GM19023 (cell line): Measurements from ENCODE around the gene OAS3.
A peak's percentile ranks its signal among the peaks of the same experiment; 100 is the strongest.
"Not testable (repeated sequence)": the region's sequence is repeated elsewhere in the genome, so short reads cannot be mapped to it uniquely, and the experiment has no call there.

Experiments
- ATAC-seq: cut with Tn5 transposase; IDR thresholded peaks from one replicate; pipeline ENCODE4 v1.9.1; 2021; ENCODE audit warnings: mild to moderate bottlenecking, moderate library complexity; ENCODE audit not compliant: unreplicated experiment

OAS3 gene

GRCh38 chr12:112937741-112938719 lies at the start of gene OAS3:
TSS of gene OAS3 (plus strand) at chr12:112938474. CDS start at chr12:112938531, 57 bp downstream.
- no peak for ATAC-seq

- no peak for ATAC-seq
Measured at GRCh38 chr12:112891093-112892024, 46.9 kb upstream of the OAS3 start.

GRCh38 chr12:112892856-112893255 lies 45.4 kb upstream of the OAS3 start:
- ATAC-seq = no peak

GRCh38 chr12:112894128-112894527 lies 44.1 kb upstream of the OAS3 start:
- ATAC-seq = no peak

GRCh38 chr12:112898380-112898779 lies 39.9 kb upstream of the OAS3 start:
- ATAC-seq = no peak

GRCh38 chr12:112900298-112901145 lies 37.8 kb upstream of the OAS3 start:
- no peak for ATAC-seq

GRCh38 chr12:112901271-112901670 lies 37.0 kb upstream of the OAS3 start:
- no peak for ATAC-seq

DNA sequence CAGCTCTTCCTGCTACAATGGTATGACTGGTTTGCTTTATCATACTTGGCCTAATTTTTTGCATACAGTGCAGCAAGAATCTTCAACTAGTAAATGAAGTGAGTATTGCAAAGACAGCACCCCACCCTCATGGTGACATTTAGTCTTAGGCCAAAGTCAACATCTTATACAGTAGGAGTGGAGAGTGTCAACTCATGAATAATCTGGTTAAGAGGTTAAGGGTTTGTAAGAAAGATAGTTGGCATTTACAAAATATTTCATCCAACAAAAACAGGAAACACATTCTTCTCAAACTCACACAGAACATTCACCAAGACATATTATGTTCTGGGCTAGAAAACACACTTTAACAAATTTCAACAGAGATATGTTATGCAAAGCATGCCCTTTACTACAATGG lies 33.7 kb upstream of the OAS3 start:
- ATAC-seq = no peak

DNA sequence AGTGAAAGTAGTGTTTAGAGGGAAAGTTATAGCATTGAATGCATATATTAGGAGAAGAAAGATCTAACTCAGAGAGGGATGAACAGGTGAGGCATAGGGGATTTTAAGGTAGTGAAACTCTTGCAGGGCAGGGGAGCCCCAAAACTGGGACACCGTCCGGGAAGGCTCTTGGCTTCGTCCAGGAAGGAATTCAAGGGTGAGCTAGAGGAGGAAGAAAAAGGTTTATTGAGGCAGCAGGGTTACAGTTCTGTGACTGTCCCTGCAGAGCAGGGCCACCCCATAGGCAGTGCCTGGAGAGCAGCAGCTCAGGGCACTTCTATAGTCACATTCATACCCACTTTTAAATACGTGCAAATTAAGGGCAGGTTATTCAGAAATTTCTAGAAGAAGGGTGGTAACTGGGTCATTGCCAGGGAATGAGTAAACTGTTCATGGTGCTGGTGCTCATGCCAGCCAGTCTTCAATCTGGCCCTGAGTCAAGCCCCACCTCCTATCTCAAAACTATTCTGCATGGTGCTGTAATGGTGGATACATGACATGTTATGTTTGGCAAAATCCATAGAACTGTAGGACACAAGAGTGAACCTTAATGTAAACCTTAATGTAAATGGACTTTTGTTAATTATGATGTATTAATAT lies 32.7 kb upstream of the OAS3 start:
- ATAC-seq = no peak

DNA sequence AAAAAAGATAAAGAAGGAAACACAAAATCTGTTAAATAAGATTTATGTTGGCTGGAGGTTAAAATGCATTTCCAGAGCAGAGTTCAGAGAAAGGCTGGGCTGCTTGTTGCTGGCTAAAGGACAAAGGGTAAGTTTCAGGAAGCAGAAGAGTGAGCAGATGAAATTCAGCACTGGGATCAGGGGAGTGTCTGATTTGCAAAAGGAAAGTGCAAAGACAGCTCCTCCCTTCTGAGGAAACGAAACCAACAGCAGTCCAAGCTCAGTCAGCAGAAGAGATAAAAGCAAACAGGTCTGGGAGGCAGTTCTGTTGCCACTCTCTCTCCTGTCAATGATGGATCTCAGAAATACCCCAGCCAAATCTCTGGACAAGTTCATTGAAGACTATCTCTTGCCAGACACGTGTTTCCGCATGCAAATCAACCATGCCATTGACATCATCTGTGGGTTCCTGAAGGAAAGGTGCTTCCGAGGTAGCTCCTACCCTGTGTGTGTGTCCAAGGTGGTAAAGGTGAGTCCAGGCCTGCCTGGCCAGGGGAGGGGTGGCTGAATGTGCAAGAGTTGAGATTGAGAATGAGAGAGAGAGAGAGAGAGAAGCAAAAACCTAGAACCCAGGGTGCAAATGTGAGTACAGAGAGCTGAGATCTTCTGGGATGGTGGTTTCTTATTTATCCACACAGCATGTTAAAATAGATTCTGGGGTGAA lies 31.4 kb upstream of the OAS3 start, which contains the start of gene OAS1:
Gene OAS1, plus strand, starts transcription at position 251 of the 703 bp plus-strand sequence. Its CDS starts 78 bp downstream, at position 329.
- ATAC-seq = peak; percentile 77

DNA sequence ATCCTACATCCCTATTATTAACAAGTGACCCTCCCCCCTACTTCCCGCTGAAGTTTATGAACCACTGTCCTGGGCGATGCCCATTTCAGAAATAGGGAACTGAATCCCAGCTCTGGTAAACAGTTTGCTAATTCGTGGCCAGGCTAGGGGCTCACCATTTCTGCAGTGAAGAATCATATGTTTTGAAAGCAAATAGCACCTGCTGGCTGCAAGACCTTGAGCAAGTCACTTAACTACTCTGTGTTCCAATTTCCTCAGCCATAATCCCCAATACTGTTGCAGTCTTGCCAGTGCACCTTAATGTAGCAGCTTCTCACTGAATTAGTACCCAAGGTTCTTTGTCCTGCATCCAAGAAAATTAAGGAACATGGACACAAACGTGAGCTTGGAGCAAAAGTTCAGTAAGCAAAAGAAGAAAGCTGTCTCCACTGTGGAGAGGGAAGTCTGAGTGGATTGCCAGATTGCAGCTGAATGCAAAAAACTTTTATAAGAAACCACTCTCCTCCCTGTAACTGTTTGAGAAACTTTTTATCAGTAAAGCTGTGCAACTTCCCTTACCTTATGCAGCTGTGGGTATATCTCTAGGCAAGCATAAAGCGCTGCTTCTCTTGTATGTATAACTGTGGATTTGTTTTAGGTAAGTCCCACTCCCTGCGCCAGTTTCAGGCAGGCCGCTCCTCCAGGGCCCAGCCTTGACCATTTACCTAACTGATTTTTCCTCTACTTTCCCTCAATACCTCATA lies 30.7 kb upstream of the OAS3 start:
- ATAC-seq = peak; percentile 37

- ATAC-seq = no peak
Measured at GRCh38 chr12:112908548-112908947, 29.7 kb upstream of the OAS3 start.

DNA sequence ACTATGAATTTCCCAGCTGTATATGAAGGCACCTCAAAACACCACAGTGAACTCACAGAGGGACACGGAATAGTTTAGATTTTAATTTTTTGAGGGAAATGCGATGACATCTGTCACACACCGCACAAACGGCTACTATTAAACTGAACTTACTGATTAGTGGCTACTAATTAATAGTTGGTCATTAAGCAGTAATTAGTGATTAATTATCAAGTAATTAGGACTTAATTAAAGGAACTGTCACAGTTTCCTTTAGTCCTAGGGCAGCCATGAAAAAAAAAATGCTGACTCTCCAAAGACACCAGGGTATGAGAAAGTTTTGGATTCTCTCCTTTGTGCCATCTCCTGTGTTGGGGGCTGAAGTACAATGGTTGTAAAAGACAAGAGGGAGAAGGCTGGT lies 28.6 kb upstream of the OAS3 start:
- no peak for ATAC-seq

DNA sequence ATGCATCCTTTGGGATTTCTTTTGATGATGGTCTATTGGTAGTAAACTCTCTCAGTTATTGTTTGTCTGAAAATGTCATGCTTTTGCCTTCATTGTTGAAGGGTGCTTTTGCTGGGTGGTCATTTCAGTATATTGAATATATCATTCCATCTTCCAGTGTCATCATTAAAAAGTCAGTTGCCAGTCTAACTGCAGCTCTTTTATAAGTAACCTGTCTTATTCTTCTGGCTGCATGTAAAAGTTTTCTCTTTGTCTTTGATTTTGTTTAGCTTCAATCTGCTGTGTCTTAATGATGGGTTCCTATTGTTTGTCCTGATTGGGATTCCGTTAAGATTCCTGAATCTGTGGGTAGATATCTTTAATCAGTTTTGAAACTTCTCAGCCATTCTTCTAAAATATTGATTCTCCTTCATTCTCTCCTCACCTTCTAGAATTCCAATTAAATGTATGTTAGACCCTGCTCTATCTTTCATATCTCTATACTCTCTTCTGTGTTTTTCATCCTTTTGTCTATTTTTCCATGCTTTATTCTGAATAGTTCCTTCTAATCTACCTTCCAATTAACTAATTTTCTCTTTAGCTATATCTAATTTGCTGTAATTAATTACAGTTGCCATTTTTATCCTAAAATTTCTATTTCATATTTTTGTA lies 25.1 kb upstream of the OAS3 start:
- ATAC-seq = no peak

DNA sequence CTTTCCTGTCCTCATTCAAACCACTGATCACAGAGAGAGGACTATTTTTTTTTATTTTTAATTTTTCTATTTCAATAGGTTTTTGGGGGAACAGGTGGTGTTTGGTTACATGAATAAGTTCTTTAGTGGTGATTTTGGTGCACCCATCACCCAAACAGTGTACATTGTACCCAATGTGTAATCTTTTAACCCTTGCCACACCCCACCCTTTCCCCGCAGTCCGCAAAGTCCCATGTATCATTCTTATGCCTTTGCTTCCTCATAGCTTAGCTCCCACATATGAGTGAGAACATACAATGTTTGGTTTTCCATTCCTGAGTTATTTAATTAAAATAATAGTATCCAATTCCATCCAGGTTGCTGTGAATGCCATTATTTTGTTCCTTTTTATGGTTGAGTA lies 24.4 kb upstream of the OAS3 start:
- not testable (repeated sequence) for ATAC-seq

- ATAC-seq = no peak
Measured at GRCh38 chr12:112916270-112916669, 22.0 kb upstream of the OAS3 start.

GRCh38 chr12:112919121-112919520 lies 19.2 kb upstream of the OAS3 start:
- ATAC-seq = no peak

DNA sequence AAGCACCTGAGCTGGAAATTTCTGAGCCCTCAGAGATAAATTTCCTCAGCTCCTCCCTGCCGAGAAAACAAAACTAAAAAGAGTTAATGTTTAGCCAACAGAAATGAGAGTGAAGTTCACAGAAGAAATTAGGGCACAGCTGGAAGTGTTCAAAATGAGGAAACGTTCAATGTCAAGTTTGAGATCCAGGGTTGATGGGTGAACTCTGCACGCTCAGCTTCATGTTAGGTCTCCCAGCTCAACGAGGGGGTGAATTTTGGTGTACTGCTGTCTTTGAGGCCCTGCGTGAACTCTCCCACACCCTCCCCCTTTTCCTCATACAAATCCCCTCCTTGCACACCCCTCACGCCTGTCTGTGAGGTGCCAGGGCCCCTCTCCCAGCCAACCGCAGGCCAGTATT lies 13.3 kb upstream of the OAS3 start:
- ATAC-seq = peak; percentile 81
